ENCODE data around the gene CLIC5.

The CLIC5 gene

GRCh38 chr6:46015119-46015968 is at the start of gene CLIC5:
TSS of gene CLIC5 (minus strand) at chr6:46015860. CDS start at chr6:46015542, 318 bp downstream.
- DNase-seq, result peak; percentile 38

- DNase-seq, result no peak
These were observed 47.3 kb upstream of the CLIC5 start for GRCh38 chr6:46062991-46063390.

GRCh38 chr6:46062312-46062711 is 46.7 kb upstream of the CLIC5 start:
- no peak for DNase-seq

- no peak for DNase-seq
These were observed 45.8 kb upstream of the CLIC5 start for GRCh38 chr6:46061497-46061896.

GRCh38 chr6:46059608-46060007 is 43.9 kb upstream of the CLIC5 start:
- DNase-seq, result no peak

- DNase-seq, result no peak
These were observed 43.3 kb upstream of the CLIC5 start for GRCh38 chr6:46058951-46059350.

- DNase-seq, result no peak
These were observed 42.1 kb upstream of the CLIC5 start for GRCh38 chr6:46057792-46058191.

GRCh38 chr6:46056906-46057529 is 41.4 kb upstream of the CLIC5 start:
- no peak for DNase-seq

- DNase-seq, result no peak
These were observed 38.9 kb upstream of the CLIC5 start for GRCh38 chr6:46054516-46054915.

GRCh38 chr6:46053039-46053933 is 37.6 kb upstream of the CLIC5 start:
- DNase-seq, result no peak

- DNase-seq, result no peak
These were observed 36.8 kb upstream of the CLIC5 start for GRCh38 chr6:46052479-46052878.

- no peak for DNase-seq
These were observed 36.3 kb upstream of the CLIC5 start for GRCh38 chr6:46051962-46052361.

- DNase-seq, result no peak
These were observed 35.3 kb upstream of the CLIC5 start for GRCh38 chr6:46050845-46051405.

GRCh38 chr6:46048646-46049297 is 33.1 kb upstream of the CLIC5 start:
- DNase-seq, result no peak

GRCh38 chr6:46046558-46047174 is 31.0 kb upstream of the CLIC5 start:
- no peak for DNase-seq

GRCh38 chr6:46044881-46045617 is 29.4 kb upstream of the CLIC5 start:
- no peak for DNase-seq

- DNase-seq, result peak; percentile 46
These were observed 26.8 kb upstream of the CLIC5 start for GRCh38 chr6:46042355-46042999.

- DNase-seq, result no peak
These were observed 24.6 kb upstream of the CLIC5 start for GRCh38 chr6:46040288-46040687.

GRCh38 chr6:46039646-46040045 is 24.0 kb upstream of the CLIC5 start:
- DNase-seq, result no peak

- DNase-seq, result no peak
These were observed 21.3 kb upstream of the CLIC5 start for GRCh38 chr6:46036911-46037310.

GRCh38 chr6:46035242-46035641 is 19.6 kb upstream of the CLIC5 start:
- no peak for DNase-seq
